Measurements from ENCODE around the gene SYNE1. TPM values are rescaled to one million over a fixed set of nuclear protein-coding genes. Genes with fewer than 3 reads are reported as not detected.
"Not testable (repeated sequence)": the region's sequence is repeated elsewhere in the genome, so short reads cannot be mapped to it uniquely, and the experiment has no call there.

The SYNE1 gene
- total RNA-seq, 1 donor from 2014 or later = 580 TPM

DNA sequence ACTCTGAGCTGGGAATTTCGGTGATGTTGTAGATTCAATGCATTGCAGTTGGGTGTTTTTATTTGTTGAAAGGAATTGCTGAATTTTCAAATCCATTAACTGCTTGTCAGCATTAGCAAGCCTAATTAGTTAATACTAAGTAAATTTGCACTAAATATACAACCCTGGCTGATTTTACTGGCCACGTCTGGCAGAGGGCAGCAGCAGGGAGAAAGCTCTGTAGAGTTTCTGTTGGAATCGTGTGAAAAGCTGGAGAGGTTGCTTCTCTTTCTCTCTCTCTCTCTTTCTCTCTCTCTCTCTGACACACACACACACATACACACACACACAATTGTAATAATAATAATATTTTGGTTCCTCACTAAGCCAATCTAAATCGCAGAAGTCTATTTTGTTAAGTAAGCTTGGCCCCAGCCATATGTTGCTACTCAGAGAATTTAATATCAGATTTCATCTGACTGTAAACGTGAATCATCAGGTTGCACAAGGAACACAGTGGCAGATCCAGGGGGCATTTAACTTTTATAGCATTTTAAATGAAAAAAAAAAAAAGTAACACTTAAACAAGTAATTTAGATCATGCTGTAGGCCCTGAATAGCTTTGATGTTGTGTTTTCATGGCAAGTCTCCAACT, 540.2 kb downstream of the SYNE1 start:
- peak; percentile 47 for DNase-seq

DNA sequence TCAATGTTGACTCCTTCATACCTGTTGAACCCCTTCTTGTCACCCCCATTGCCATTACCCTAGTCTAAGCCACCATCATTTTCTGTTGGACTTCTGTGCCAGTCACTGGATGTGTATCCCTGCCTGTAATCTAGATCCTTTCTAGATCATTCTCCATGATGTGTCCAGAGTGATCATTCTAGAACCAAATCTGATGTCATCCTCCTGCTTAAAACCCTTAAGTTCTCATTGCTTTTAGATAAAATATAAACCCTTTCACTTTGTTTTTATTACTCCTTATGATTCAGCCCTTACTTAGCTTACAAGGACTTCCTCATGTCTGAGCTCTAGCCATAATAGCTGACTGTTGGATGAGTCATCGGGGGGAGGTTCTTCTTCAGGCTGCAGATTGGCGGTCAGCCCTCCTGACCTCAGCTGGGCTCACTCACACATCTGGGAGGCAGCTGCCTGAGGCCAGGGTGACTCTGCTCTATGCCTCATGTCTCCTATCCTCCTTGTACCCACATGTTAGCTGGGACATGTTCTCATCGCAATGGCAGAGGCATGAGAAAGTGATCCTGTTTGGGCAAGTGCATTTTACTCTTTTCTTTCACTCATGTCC, 542.1 kb downstream of the SYNE1 start:
- DNase-seq = no peak

DNA sequence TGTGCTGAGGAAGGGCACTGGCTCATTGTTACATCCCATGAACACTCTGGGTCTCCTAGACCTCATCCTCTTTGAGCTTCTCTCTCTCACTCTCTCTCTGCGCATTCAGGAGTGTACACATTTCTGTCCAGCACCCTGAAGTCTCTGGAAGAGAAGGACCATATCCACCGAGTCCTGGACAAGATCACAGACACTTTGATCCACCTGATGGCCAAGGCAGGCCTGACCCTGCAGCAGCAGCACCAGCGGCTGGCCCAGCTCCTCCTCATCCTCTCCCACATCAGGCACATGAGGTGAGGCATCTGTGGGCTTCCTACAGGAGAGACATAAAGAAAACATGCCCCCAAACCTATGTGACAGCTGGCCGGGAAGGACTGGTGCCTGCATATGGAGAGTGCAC, 542.9 kb downstream of the SYNE1 start:
- no peak for DNase-seq

DNA sequence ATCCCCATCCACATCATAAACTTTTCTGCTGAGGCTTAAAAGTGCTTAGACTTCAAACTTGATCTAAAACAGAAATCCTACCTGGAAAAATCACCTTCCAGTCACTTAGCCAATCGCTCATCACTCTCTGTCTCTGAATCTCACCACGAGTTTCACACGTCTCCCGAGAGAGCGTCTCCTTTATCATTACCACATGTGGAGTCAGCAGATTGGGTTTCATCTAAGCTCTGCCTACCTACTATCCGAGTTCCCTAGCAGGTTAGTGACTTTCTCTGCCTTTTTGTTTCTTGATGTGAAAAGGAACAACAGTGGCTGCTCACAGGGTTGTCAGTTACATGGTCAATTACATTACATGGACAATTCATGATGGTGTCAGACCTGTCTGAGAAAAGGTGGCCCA, 543.5 kb downstream of the SYNE1 start:
- no peak for DNase-seq

DNA sequence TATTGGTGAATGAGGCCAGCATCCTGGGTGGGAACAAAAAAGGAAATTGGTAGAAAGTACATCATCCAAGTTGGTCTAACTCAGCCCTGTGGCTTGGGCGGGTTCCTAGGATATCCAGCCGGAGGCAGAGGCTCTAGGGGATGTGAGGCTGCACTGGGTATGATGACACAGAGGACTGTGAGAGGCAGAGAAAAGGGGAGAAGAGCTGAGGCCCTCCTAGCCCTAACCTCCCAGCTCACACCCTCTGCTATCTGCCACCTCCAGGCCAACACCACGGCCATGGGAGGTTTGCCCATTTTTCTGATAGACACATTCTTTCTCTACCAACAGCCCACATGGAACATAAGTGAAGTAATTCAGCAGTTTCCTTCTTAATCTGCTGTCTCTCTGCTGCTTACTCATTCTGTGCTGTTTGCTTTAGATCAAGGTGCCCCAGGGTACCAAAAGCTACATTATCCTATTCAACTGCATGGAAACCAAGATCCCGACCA, 545.3 kb downstream of the SYNE1 start:
- DNase-seq = no peak

DNA sequence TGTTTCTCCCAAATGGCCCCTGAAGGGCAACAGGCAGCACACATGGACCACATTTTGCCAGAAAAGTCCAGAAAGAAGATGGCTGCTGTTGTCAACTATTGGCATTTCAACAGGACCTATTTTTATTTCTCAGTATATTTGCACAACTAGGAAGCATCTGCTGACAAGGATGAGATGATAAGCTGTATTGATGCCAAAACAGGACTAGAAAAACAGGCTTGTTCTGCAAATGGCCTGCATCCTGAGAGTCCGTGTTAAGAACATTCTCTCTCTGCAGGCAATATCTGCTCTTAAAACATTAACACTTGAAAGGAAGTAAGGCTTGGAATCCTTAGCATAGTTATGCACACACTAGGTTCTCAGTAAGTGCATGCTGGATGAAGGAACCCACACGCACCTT, 546.0 kb downstream of the SYNE1 start:
- DNase-seq = no peak

DNA sequence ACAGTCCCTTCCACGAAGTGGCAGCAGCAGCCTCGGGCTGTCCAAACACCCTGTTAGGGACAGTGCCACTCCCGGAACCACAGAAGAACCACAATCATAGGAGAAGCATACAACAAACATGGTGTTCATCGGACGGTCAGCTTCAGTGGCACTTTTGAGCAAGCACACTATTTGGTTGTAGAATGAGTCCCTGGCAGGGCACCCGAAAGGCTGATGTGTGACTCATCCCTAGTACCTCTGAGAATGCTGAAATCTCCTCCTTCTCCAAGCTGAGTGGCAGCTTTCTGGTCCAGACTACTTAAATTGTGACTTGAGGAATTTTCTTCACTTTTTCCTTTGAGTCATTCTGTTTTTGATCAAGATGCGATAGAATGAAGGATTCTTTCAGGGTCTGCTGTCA, 547.2 kb downstream of the SYNE1 start:
- DNase-seq = no peak

DNA sequence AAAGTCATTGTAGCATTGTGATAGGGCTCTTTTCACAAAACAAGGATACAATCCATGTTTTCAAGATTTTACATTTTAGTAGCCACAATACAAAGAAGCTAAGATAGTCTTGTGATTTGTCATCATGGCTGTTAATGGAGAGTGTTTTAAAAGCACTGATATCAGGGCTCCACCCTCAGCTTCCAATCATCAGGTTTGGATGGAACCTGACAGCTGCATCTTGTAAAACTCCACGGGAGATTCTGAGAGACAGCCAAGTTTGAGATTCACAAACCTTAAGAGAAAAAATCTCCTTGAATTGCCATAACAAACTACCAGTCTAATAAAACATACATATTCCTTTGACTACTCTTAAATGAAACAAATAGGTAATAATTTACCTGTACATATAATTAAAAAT, 549.5 kb downstream of the SYNE1 start:
- DNase-seq = no peak

DNA sequence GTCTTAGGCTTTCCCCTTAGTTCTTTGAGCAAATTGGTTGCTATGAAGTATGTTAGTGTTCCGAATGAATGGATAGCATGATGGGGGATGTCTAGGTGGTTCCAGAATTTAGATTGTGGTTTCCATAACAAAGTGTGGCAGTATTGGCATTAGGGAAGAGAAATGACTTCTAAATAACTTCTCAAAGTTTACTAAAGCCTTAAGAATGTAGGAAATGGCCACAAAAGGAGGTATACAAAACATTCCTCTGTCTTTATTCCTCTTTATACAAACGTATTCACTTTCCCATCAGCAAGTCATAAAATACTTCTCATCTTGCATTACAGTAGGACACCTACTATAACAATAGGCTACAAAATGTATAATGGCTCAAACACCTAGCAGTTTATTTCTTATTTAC, 550.1 kb downstream of the SYNE1 start:
- no peak for DNase-seq

DNA sequence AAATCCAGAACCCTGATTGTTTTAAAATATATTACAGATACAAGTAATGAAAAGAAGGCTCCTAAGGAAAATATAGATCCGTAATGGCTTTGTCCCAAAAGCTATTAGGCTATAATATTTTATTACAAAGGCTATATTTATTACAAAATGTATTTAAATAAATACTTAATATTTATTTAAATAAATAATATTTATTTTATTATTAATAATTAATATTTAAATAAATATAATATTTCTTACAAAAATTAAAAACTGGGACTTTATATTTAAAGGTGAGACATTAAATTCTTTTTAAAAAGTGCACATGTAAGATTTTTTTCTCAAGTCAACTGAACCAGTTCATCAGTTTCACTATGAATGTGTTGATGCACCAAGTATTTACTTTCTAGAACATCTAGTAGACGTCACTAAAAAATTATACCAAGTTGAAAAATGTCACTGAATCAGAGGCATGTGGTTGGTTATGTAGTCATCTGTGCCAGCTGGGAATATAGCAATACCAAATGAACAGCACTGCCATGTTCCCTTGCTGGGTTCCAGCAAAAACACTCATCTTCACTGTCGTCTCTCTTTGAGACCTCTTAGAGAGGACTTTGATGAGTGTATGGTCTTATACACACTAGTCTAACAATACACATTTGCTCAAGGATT, 550.8 kb downstream of the SYNE1 start:
- DNase-seq = no peak

DNA sequence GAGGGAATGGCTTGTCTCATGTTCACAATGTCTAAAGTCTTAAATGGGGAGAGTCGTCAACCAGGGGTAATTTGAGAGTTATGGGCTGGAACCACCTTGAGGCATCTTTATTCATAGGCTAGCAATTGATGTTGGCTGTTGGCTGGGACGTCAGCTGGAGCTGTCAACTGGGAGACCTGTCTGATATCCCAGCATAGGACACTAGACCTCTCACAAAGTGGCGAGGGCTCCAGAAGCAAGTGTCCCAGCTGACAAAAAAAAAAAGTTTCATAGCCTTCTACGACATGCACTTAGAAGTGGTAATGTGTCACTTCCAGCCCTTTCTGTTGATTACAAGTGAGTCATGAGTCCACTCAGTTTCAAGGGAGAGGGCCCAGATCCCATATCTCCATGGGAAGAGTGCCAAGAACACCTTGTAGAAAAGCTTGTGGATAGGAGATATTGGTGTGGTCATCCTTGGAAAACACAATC, 551.7 kb downstream of the SYNE1 start:
- DNase-seq = no peak

DNA sequence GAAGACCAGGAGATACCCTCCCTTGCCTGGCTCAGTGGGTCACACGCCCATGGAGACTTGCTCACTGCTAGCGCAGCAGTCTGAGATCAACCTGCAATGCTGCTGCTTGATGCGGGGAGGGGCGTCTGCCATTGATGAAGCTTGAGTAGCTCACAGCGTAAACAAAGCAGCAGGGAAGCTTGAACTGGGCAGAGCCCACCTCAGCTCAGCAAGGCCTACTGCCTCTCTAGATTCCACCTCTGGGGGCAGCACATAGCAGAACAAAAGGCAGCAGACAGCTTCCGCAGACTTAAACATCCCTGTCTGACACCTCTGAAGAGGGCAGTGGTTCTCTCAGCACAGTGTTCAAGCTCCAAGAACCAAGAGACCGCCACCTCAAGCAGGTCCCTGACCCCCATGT, 558.4 kb downstream of the SYNE1 start:
- DNase-seq = no peak

DNA sequence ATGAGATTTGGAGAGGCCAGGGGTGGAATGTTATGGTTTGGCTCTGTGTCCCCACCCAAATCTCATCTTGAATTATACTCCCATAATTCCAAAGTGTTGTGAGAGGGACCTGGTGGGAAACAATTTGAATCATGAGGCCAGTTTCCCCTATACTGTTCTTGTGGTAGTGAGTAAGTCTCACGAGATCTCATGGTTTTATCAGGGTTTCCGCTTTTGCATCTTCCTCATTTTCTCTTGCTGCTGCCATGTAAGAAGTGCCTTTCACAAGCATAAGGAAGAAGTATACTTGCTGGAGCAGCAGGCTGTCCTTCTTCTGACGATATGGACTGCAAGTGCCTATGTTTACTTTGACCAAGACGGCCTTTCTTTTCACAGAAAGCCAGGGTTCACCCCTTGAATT, 559.2 kb downstream of the SYNE1 start:
- DNase-seq = no peak

DNA sequence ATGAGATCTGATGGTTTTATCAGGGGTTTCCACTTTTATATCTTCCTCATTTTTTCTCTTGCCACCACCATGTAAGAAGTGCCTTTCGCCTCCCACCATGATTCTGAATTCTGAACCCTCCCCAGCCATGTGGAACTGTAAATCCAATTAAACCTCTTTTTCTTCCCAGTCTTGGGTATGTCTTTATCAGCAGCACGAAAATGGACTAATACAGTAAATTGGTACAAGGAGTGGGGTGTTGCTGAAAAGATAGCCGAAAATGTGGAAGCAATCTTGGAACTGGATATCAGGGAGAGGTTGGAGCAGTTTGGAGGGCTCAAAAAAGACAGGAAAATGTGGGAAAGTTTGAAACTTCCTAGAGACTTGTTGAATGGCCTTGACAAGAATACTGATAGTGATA, 560.9 kb downstream of the SYNE1 start:
- DNase-seq = not testable (repeated sequence)

DNA sequence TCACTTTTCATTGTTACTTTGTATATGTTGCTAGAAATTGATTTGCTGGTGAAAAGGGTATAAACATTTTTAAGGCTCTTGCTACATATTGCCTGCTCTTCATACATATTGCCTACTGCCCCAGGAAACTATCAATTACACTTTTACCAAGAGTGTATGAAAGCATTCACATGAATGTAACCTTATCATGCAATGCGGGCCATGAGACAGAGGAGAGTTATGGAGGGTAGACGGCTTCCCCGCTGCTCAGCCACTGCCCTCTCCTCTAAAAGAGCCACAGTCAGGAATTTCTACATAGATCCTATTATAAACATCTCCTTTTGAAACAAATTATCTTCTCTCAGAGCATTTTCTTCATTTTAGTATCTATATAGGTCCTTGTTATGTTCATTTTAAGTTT, 565.3 kb downstream of the SYNE1 start:
- no peak for DNase-seq

Small RNAs within 50 kb of the gene (small RNA-seq; reads per million reads assigned to genes)
- gene RNA5SP223 (ENCODE audit: low replicate concordance) = not detected

Other genes starting within 250 kb of the SYNE1 start
- 26.0 TPM for gene MYCT1, start 60.5 kb upstream of the SYNE1 start, total RNA-seq
- gene VIP, start 113.4 kb upstream of the SYNE1 start, total RNA-seq = 1.8 TPM